GM19328 (cell line): ENCODE measurements around the gene TANGO6.

Source experiments
- ATAC-seq: cut with Tn5 transposase; IDR thresholded peaks from one replicate; pipeline ENCODE4 v1.9.1; 2021; ENCODE audit warnings: mild to moderate bottlenecking, moderate library complexity; ENCODE audit not compliant: unreplicated experiment

Gene TANGO6

GRCh38 chr16:68999114-68999513 is 155.8 kb downstream of the TANGO6 start:
- ATAC-seq = no peak

- no peak for ATAC-seq
Measured at GRCh38 chr16:69003500-69003899, 160.2 kb downstream of the TANGO6 start.

GRCh38 chr16:69005641-69006355 is 162.5 kb downstream of the TANGO6 start:
- no peak for ATAC-seq

GRCh38 chr16:69012906-69013305 is 169.6 kb downstream of the TANGO6 start:
- no peak for ATAC-seq

- ATAC-seq = no peak
Measured at GRCh38 chr16:69013991-69014390, 170.7 kb downstream of the TANGO6 start.

- no peak for ATAC-seq
Measured at GRCh38 chr16:69014811-69015210, 171.5 kb downstream of the TANGO6 start.

- no peak for ATAC-seq
Measured at GRCh38 chr16:69017036-69017783, 173.9 kb downstream of the TANGO6 start.

GRCh38 chr16:69019811-69020210 is 176.5 kb downstream of the TANGO6 start:
- no peak for ATAC-seq

GRCh38 chr16:69029121-69029520 is 185.8 kb downstream of the TANGO6 start:
- ATAC-seq = no peak

GRCh38 chr16:69031877-69032301 is 188.6 kb downstream of the TANGO6 start:
- no peak for ATAC-seq

GRCh38 chr16:69033151-69033949 is 190.0 kb downstream of the TANGO6 start:
- ATAC-seq = no peak

- no peak for ATAC-seq
Measured at GRCh38 chr16:69035375-69035774, 192.0 kb downstream of the TANGO6 start.

GRCh38 chr16:69036399-69037091 is 193.2 kb downstream of the TANGO6 start:
- no peak for ATAC-seq

- no peak for ATAC-seq
Measured at GRCh38 chr16:69037373-69038160, 194.2 kb downstream of the TANGO6 start.

GRCh38 chr16:69039333-69039941 is 196.1 kb downstream of the TANGO6 start:
- ATAC-seq = no peak

GRCh38 chr16:69040144-69040909 is 197.0 kb downstream of the TANGO6 start:
- no peak for ATAC-seq

GRCh38 chr16:69048328-69049120 is 205.2 kb downstream of the TANGO6 start:
- ATAC-seq = no peak

- no peak for ATAC-seq
Measured at GRCh38 chr16:69049146-69049545, 205.8 kb downstream of the TANGO6 start.
